ENCODE measurements around the gene THRAP3. TPM values are rescaled to one million over a fixed set of nuclear protein-coding genes. Genes with fewer than 3 reads are reported as not detected.

The THRAP3 gene
- total RNA-seq, 1 experiment from 2014 or later: 160 TPM

- Mint-ChIP-seq H3K27ac (no peak overlapping the region), H3K27me3 (ENCODE audit: low read depth) (no peaks in the 10 kb centered on the region)
These were observed 85.2 kb downstream of the THRAP3 start for GRCh38 chr1:36309397-36309796.

GRCh38 chr1:36320291-36320761 lies 96.1 kb downstream of the THRAP3 start:
- DNase-seq (ENCODE audit: low spot score) (no peak), ATAC-seq (no peak)
- peaks cover 12% of the 10 kb centered on the region for H3K36me3 Mint-ChIP-seq
- POLR2A ChIA-PET: interaction anchor here (0.5 to 7.3 kb wide), 5 partner anchors 14 to 137 kb away, joined by 4 to 77 read pairs (median 8); partner anchors contain the start of genes SH3D21 and STK40
- H3K4me1 Mint-ChIP-seq: peaks cover 22% of the 10 kb centered on the region
- H3K4me3 Mint-ChIP-seq: peak overlapping the region; percentile 89
- peaks cover 10% of the 10 kb centered on the region for H3K27me3 Mint-ChIP-seq (ENCODE audit: low read depth)
- CTCF ChIA-PET: interaction anchor here (0.6 to 4.8 kb wide), 6 partner anchors 14 to 133 kb away, joined by 3 to 32 read pairs (median 4); partner anchors contain the start of genes OSCP1, SH3D21 and THRAP3
- TF ChIP-seq USF2 (CRISPR knock-in tag; IDR thresholded peaks at IDR 0.05): no peak
- peak; percentile 18; the same call in 1 of the 2 replicates for TF ChIP-seq ZNF263 (CRISPR knock-in tag; IDR thresholded peaks at IDR 0.05; ENCODE audit: low read depth)
- TF ChIP-seq ZNF423 (CRISPR knock-in tag; IDR thresholded peaks at IDR 0.05): no peak
- no peak for TF ChIP-seq JAZF1 (CRISPR knock-in tag; IDR thresholded peaks at IDR 0.05)
- peak overlapping the region; percentile 97 for H3K27ac Mint-ChIP-seq
- no peaks in the 10 kb centered on the region for H3K9me3 Mint-ChIP-seq

More at GRCh38 chr1:36309397-36309796, 85.2 kb downstream of the THRAP3 start:
- Mint-ChIP-seq H3K9me3 (no peaks in the 10 kb centered on the region), H3K4me3 (no peak overlapping the region), H3K36me3 (peaks cover 24% of the 10 kb centered on the region), H3K4me1 (peaks cover 17% of the 10 kb centered on the region)
- POLR2A ChIA-PET: no interaction called here
- no peak for ATAC-seq
- TF ChIP-seq IRF1 (CRISPR knock-in tag; IDR thresholded peaks at IDR 0.05): no peak
- TF ChIP-seq ZNF423 (CRISPR knock-in tag; IDR thresholded peaks at IDR 0.05): no peak
- TF ChIP-seq GABPB1 (CRISPR knock-in tag; IDR thresholded peaks at IDR 0.05): no peak
- no peak for TF ChIP-seq ZNF281 (CRISPR knock-in tag; IDR thresholded peaks at IDR 0.05)
- no peak for TF ChIP-seq E2F5 (CRISPR knock-in tag; IDR thresholded peaks at IDR 0.05)
- TF ChIP-seq ZNF512 (CRISPR knock-in tag; IDR thresholded peaks at IDR 0.05; ENCODE audit: borderline replicate concordance): no peak
- no peak for TF ChIP-seq MYBL2 (CRISPR knock-in tag; IDR thresholded peaks at IDR 0.05)
- TF ChIP-seq ZNF263 (CRISPR knock-in tag; IDR thresholded peaks at IDR 0.05; ENCODE audit: low read depth): no peak
- no peak for TF ChIP-seq HMGXB4 (CRISPR knock-in tag; IDR thresholded peaks at IDR 0.05)
- no peak for TF ChIP-seq ZNF671 (CRISPR knock-in tag; IDR thresholded peaks at IDR 0.05)
- no peak for DNase-seq (ENCODE audit: low spot score)
- CTCF ChIA-PET: interaction anchor here (0.7 to 1.2 kb wide), 3 partner anchors 9 to 206 kb away, joined by 3 read pairs; no protein-coding TSS in a partner anchor
